Neural cell (in vitro differentiated cells): Measurements from ENCODE around the gene TYW3. TPM values are rescaled to one million over a fixed set of nuclear protein-coding genes. Genes with fewer than 3 reads are reported as not detected.

Source experiments
- H2AFZ ChIP-seq: fragments of 200-600, 300-800 bp; sonication (generic), shearing (Covaris generic); 2 replicates; pipeline ENCODE4 v1.6.0; 2014; ENCODE audit warnings: low read depth, mild to moderate bottlenecking, antibody characterized with exemption, low read length, moderate library complexity
- H3F3A ChIP-seq: fragments of 200-600 bp; shearing (Covaris generic); 2 replicates; pipeline ENCODE4 v1.6.1; 2016; ENCODE audit warnings: mild to moderate bottlenecking, moderate library complexity, mixed read lengths, antibody characterized with exemption, low read length; ENCODE audit not compliant: insufficient read depth, poor library complexity, severe bottlenecking
- H3K27ac ChIP-seq: fragments of 200-600, 300-800 bp; sonication (generic), shearing (Covaris generic); 2 replicates; pipeline ENCODE4 v1.5.1; 2014; ENCODE audit warnings: mild to moderate bottlenecking, low read length, moderate library complexity
- H3K27me3 ChIP-seq: fragments of 300-800, 200-600 bp; sonication (generic), shearing (Covaris generic); 2 replicates; pipeline ENCODE4 v1.6.0; 2014; ENCODE audit warnings: mild to moderate bottlenecking, low read depth, low read length, moderate library complexity; ENCODE audit not compliant: insufficient read depth
- H3K36me3 ChIP-seq: fragments of 300-800, 200-600 bp; sonication (generic), shearing (Covaris generic); 2 replicates; pipeline ENCODE4 v1.5.1; 2014; ENCODE audit warnings: mild to moderate bottlenecking, antibody characterized with exemption, low read length, moderate library complexity; ENCODE audit not compliant: insufficient read depth
- H3K4me2 ChIP-seq: fragments of 300-800, 200-600 bp; sonication (generic), shearing (Covaris generic); 2 replicates; pipeline ENCODE4 v1.6.0; 2014; ENCODE audit warnings: mild to moderate bottlenecking, low read length
- H3K4me3 ChIP-seq: fragments of 300-800, 200-600 bp; sonication (generic), shearing (Covaris generic); 2 replicates; pipeline ENCODE4 v1.5.1; 2014; ENCODE audit warnings: mild to moderate bottlenecking, low read length, moderate library complexity
- H3K79me2 ChIP-seq: fragments of 200-600 bp; shearing (Covaris generic); replicated peaks from 2 replicates; pipeline ENCODE4 v1.6.0; 2014; ENCODE audit warnings: mild to moderate bottlenecking, low read length, moderate library complexity; ENCODE audit not compliant: insufficient read depth
- H3K9ac ChIP-seq: fragments of 300-800, 200-600 bp; sonication (generic), shearing (Covaris generic); 2 replicates; pipeline ENCODE4 v1.6.1; 2016; ENCODE audit warnings: mild to moderate bottlenecking, low read length, mixed read lengths
- H3K9me2 ChIP-seq: fragments of 200-600 bp; shearing (Covaris generic); 2 replicates; pipeline ENCODE4 v1.6.1; 2016; ENCODE audit warnings: mild to moderate bottlenecking, low read length, mixed read lengths; ENCODE audit not compliant: insufficient read depth
- H3K9me3 ChIP-seq: fragments of 200-600, 300-800 bp; sonication (generic), shearing (Covaris generic); 2 replicates; pipeline ENCODE4 v1.6.1; 2016; ENCODE audit warnings: mild to moderate bottlenecking, mixed run types, low read length, moderate library complexity, mixed read lengths
- H4K20me1 ChIP-seq: fragments of 200-600 bp; shearing (Covaris generic); 2 replicates; pipeline ENCODE4 v1.6.1; 2016; ENCODE audit warnings: mild to moderate bottlenecking, mixed run types; ENCODE audit not compliant: insufficient read depth
- CTCF ChIP-seq: fragments of 450-650 bp; IDR thresholded peaks from 2 replicates; pipeline ENCODE4 v1.5.1; 2014; ENCODE audit warnings: antibody characterized with exemption, mild to moderate bottlenecking, moderate library complexity; ENCODE audit not compliant: poor library complexity, severe bottlenecking
- EP300 ChIP-seq: fragments of 450-650 bp; conservative IDR thresholded peaks from 2 replicates; pipeline ENCODE4 v1.6.1; 2014; ENCODE audit warnings: antibody characterized with exemption, mild to moderate bottlenecking, moderate library complexity; ENCODE audit not compliant: poor library complexity, severe bottlenecking
- EZH2 ChIP-seq: fragments of 200-600, 300-800 bp; shearing (Covaris generic), sonication (generic); IDR thresholded peaks from 2 replicates; pipeline ENCODE4 v1.6.1; 2014; ENCODE audit warnings: antibody characterized with exemption, low read length, borderline replicate concordance, mild to moderate bottlenecking; ENCODE audit not compliant: insufficient read depth, poor library complexity, severe bottlenecking
- MXI1 ChIP-seq: fragments of 450-650 bp; conservative IDR thresholded peaks from 2 replicates; pipeline ENCODE4 v1.6.1; 2014; ENCODE audit warnings: antibody characterized with exemption, mild to moderate bottlenecking; ENCODE audit not compliant: poor library complexity, severe bottlenecking
- POLR2AphosphoS5 ChIP-seq: IDR thresholded peaks from 2 replicates; pipeline ENCODE4 v1.6.1; 2012
- RAD21 ChIP-seq: fragments of 450-650 bp; conservative IDR thresholded peaks from 2 replicates; pipeline ENCODE4 v1.6.1; 2014; ENCODE audit warnings: antibody characterized with exemption, mild to moderate bottlenecking, moderate library complexity
- SMC3 ChIP-seq: fragments of 450-650 bp; conservative IDR thresholded peaks from 2 replicates; pipeline ENCODE4 v1.6.1; 2014; ENCODE audit warnings: antibody characterized with exemption, mild to moderate bottlenecking, moderate library complexity; ENCODE audit not compliant: poor library complexity
- TAF1 ChIP-seq: IDR thresholded peaks from 2 replicates; pipeline ENCODE4 v1.6.1; 2012; ENCODE audit warnings: low read depth
- polyA plus RNA-seq: library from polyadenylated mRNA; depleted of rRNA; stranded (reverse); fragments of >200 nt; gene quantifications from 2 replicates; pipeline ENCODE4 v1.2.3, GENCODE V29; 2014
- TF ChIP-seq, protein P1 (sequence below): IDR thresholded peaks from 2 replicates; pipeline ENCODE4 v1.6.1; 2012; ENCODE audit warnings: borderline replicate concordance

TYW3 gene
- polyA plus RNA-seq, 1 donor from 2014 or later = 1.5 TPM

DNA sequence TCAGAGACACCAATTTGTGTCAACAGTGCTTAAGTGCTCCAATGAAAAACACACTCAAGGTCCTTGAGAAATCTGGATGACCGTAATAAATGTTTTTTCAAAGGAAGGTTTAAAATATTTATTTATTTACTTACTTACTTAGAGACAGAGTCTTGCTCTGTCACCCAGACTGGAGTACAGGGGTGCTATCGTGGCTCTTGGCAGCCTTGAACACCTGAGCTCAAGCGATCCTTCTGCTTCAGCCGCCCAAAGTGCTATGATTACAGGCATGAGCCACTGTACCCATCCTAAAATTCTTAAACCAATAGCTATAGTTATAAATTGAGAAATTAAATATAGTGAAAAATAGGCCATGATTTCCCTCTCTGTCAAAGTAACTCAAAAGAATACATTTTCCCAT, 42.0 kb upstream of the TYW3 start:
- no peaks in the 10 kb centered on the region for H3K79me2 ChIP-seq
- no peak overlapping the region for H3K4me2 ChIP-seq
- H4K20me1 ChIP-seq = no peaks in the 10 kb centered on the region
- no peaks in the 10 kb centered on the region for H3K36me3 ChIP-seq
- peaks cover 5% of the 10 kb centered on the region for H3F3A ChIP-seq
- H3K27ac ChIP-seq = no peak overlapping the region
- H3K9me2 ChIP-seq = no peaks in the 10 kb centered on the region
- TF ChIP-seq EZH2 (no peak), CTCF (no peak), TAF1 (no peak), MXI1 (no peak), SMC3 (no peak), POLR2AphosphoS5 (no peak), EP300 (no peak), RAD21 (no peak)
- TF ChIP-seq, protein P1, sequence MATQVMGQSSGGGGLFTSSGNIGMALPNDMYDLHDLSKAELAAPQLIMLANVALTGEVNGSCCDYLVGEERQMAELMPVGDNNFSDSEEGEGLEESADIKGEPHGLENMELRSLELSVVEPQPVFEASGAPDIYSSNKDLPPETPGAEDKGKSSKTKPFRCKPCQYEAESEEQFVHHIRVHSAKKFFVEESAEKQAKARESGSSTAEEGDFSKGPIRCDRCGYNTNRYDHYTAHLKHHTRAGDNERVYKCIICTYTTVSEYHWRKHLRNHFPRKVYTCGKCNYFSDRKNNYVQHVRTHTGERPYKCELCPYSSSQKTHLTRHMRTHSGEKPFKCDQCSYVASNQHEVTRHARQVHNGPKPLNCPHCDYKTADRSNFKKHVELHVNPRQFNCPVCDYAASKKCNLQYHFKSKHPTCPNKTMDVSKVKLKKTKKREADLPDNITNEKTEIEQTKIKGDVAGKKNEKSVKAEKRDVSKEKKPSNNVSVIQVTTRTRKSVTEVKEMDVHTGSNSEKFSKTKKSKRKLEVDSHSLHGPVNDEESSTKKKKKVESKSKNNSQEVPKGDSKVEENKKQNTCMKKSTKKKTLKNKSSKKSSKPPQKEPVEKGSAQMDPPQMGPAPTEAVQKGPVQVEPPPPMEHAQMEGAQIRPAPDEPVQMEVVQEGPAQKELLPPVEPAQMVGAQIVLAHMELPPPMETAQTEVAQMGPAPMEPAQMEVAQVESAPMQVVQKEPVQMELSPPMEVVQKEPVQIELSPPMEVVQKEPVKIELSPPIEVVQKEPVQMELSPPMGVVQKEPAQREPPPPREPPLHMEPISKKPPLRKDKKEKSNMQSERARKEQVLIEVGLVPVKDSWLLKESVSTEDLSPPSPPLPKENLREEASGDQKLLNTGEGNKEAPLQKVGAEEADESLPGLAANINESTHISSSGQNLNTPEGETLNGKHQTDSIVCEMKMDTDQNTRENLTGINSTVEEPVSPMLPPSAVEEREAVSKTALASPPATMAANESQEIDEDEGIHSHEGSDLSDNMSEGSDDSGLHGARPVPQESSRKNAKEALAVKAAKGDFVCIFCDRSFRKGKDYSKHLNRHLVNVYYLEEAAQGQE = no peak
- no peak overlapping the region for H3K9ac ChIP-seq
- H3K4me3 ChIP-seq = no peak overlapping the region
- no peak overlapping the region for H2AFZ ChIP-seq
- H3K27me3 ChIP-seq = no peaks in the 10 kb centered on the region
- H3K9me3 ChIP-seq = no peaks in the 10 kb centered on the region

DNA sequence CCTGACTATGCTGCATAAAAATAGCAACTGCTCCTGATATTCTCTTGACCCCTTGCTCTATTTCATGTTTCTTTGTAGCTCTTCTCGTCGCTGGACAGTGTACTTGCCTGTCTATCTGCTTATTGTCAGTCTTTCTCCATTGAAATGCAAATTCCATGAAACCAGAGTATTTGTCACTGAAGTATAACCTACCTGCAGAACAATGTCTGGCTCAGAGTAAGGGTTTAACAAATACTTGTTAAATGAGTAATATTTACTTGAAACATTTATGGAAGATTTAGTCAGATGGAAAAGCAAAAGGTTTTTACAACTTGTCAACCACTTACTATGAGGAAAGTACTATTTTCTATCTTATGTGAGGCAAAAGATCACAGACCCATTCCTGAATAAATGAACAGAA, 39.5 kb upstream of the TYW3 start:
- H3K4me2 ChIP-seq = no peak overlapping the region
- H3K27me3 ChIP-seq = no peaks in the 10 kb centered on the region
- no peak overlapping the region for H3K27ac ChIP-seq
- no peaks in the 10 kb centered on the region for H3K79me2 ChIP-seq
- no peaks in the 10 kb centered on the region for H3K9me2 ChIP-seq
- no peak overlapping the region for H3K9ac ChIP-seq
- H3F3A ChIP-seq = peaks cover 3% of the 10 kb centered on the region
- H3K9me3 ChIP-seq = no peaks in the 10 kb centered on the region
- H3K36me3 ChIP-seq = no peaks in the 10 kb centered on the region
- no peaks in the 10 kb centered on the region for H4K20me1 ChIP-seq
- no peak for TF ChIP-seq CTCF
- no peak for TF ChIP-seq POLR2AphosphoS5
- no peak for TF ChIP-seq MXI1
- TF ChIP-seq, protein P1 = no peak
- TF ChIP-seq RAD21 = no peak
- no peak for TF ChIP-seq EZH2
- no peak for TF ChIP-seq TAF1
- TF ChIP-seq EP300 = no peak
- no peak for TF ChIP-seq SMC3
- no peak overlapping the region for H2AFZ ChIP-seq
- no peak overlapping the region for H3K4me3 ChIP-seq
